IgD-negative memory B cell (primary cell): ENCODE data around the gene SRPRB. TPM values are rescaled to one million over a fixed set of nuclear protein-coding genes. Genes with fewer than 3 reads are reported as not detected.

Experiments
- H3K27ac Mint-ChIP-seq, 3 donors: one replicate each; pipeline ENCODE4 v1.8.0; 2020 to 2022; ENCODE audit warnings: mild to moderate bottlenecking in 3 of 3, mixed read lengths in 3 of 3, moderate library complexity in 1 of 3
- H3K27me3 Mint-ChIP-seq: one replicate; pipeline ENCODE4 v1.8.0; 2021; ENCODE audit warnings: mixed read lengths
- H3K36me3 Mint-ChIP-seq: one replicate; pipeline ENCODE4 v1.8.0; 2020; ENCODE audit warnings: mild to moderate bottlenecking, mixed read lengths
- H3K4me1 Mint-ChIP-seq, 3 donors: one replicate each; pipeline ENCODE4 v1.8.0; 2020 to 2022; ENCODE audit warnings: mixed read lengths in 3 of 3, mild to moderate bottlenecking in 1 of 3
- H3K4me3 Mint-ChIP-seq, 4 donors: one replicate each; pipeline ENCODE4 v1.8.0; 2020 to 2022; ENCODE audit warnings: mild to moderate bottlenecking in 4 of 4, mixed read lengths in 4 of 4, moderate library complexity in 3 of 4
- H3K9me3 Mint-ChIP-seq, 3 donors: one replicate each; pipeline ENCODE4 v1.8.0; 2020 to 2021; ENCODE audit warnings: mixed read lengths in 3 of 3, mild to moderate bottlenecking in 1 of 3
- polyA plus RNA-seq: library from polyadenylated mRNA; unstranded; fragments of 300-500 nt; fragmentation: Illumina TruSeq; gene quantifications from one replicate; pipeline ENCODE4 v1.2.3, GENCODE V29; 2021

SRPRB gene
- polyA plus RNA-seq, 1 donor from 2014 or later = 34.6 TPM

GRCh38 chr3:133838916-133839800, 33.5 kb downstream of the SRPRB start:
- Mint-ChIP-seq H3K36me3 (peaks cover 1% of the 10 kb centered on the region), H3K9me3 (no peaks in the 10 kb centered on the region), H3K27ac (no peak overlapping the region), H3K27me3 (no peaks in the 10 kb centered on the region), H3K4me1 (no peaks in the 10 kb centered on the region), H3K4me3 (no peak overlapping the region)

GRCh38 chr3:133840055-133840737, 34.6 kb downstream of the SRPRB start:
- H3K4me1 Mint-ChIP-seq = no peaks in the 10 kb centered on the region
- no peaks in the 10 kb centered on the region for H3K27me3 Mint-ChIP-seq
- H3K27ac Mint-ChIP-seq = no peak overlapping the region
- no peaks in the 10 kb centered on the region for H3K9me3 Mint-ChIP-seq
- H3K36me3 Mint-ChIP-seq = peaks cover 2% of the 10 kb centered on the region
- no peak overlapping the region for H3K4me3 Mint-ChIP-seq

GRCh38 chr3:133840767-133841166, 35.2 kb downstream of the SRPRB start:
- peaks cover 2% of the 10 kb centered on the region for H3K36me3 Mint-ChIP-seq
- H3K27ac Mint-ChIP-seq = no peak overlapping the region
- no peak overlapping the region for H3K4me3 Mint-ChIP-seq
- peaks cover 0 to 3% (median 0%) of the 10 kb centered on the region in 3 donors for H3K9me3 Mint-ChIP-seq
- H3K4me1 Mint-ChIP-seq = no peaks in the 10 kb centered on the region
- H3K27me3 Mint-ChIP-seq = no peaks in the 10 kb centered on the region

- Mint-ChIP-seq H3K27me3 (no peaks in the 10 kb centered on the region), H3K9me3 (peaks cover 0 to 3% (median 0%) of the 10 kb centered on the region in 3 donors), H3K27ac (no peak overlapping the region), H3K36me3 (peaks cover 2% of the 10 kb centered on the region), H3K4me3 (no peak overlapping the region), H3K4me1 (no peaks in the 10 kb centered on the region)
These were observed 35.6 kb downstream of the SRPRB start for GRCh38 chr3:133841196-133841595.

- H3K27me3 Mint-ChIP-seq = no peaks in the 10 kb centered on the region
- H3K36me3 Mint-ChIP-seq = peaks cover 2% of the 10 kb centered on the region
- no peaks in the 10 kb centered on the region for H3K4me1 Mint-ChIP-seq
- H3K9me3 Mint-ChIP-seq = peaks cover 0 to 3% (median 0%) of the 10 kb centered on the region in 3 donors
- H3K27ac Mint-ChIP-seq = no peak overlapping the region
- H3K4me3 Mint-ChIP-seq = no peak overlapping the region
These were observed 36.5 kb downstream of the SRPRB start for GRCh38 chr3:133842158-133842557.

GRCh38 chr3:133843634-133844033, 38.0 kb downstream of the SRPRB start:
- Mint-ChIP-seq H3K27ac (no peak overlapping the region), H3K4me3 (no peak overlapping the region), H3K9me3 (peaks cover 0 to 3% (median 0%) of the 10 kb centered on the region in 3 donors), H3K36me3 (peaks cover 2% of the 10 kb centered on the region), H3K4me1 (no peaks in the 10 kb centered on the region), H3K27me3 (peaks cover 3% of the 10 kb centered on the region)

- peaks cover 3% of the 10 kb centered on the region for H3K27me3 Mint-ChIP-seq
- H3K9me3 Mint-ChIP-seq = peaks cover 0 to 7% (median 2%) of the 10 kb centered on the region in 3 donors
- no peak overlapping the region for H3K27ac Mint-ChIP-seq
- no peak overlapping the region for H3K4me3 Mint-ChIP-seq
- H3K4me1 Mint-ChIP-seq = no peaks in the 10 kb centered on the region
- H3K36me3 Mint-ChIP-seq = peaks cover 2% of the 10 kb centered on the region
These were observed 39.5 kb downstream of the SRPRB start for GRCh38 chr3:133845127-133845526.

GRCh38 chr3:133849346-133849745, 43.7 kb downstream of the SRPRB start:
- no peak overlapping the region for H3K27ac Mint-ChIP-seq
- H3K36me3 Mint-ChIP-seq = no peaks in the 10 kb centered on the region
- peaks cover 0 to 13% (median 5%) of the 10 kb centered on the region in 3 donors for H3K9me3 Mint-ChIP-seq
- peaks cover 3% of the 10 kb centered on the region for H3K27me3 Mint-ChIP-seq
- H3K4me3 Mint-ChIP-seq = no peak overlapping the region
- H3K4me1 Mint-ChIP-seq = peaks cover 0 to 6% (median 0%) of the 10 kb centered on the region in 3 donors

- peaks cover 3% of the 10 kb centered on the region for H3K27me3 Mint-ChIP-seq
- no peaks in the 10 kb centered on the region for H3K36me3 Mint-ChIP-seq
- peaks cover 0 to 13% (median 5%) of the 10 kb centered on the region in 3 donors for H3K9me3 Mint-ChIP-seq
- H3K4me3 Mint-ChIP-seq = no peak overlapping the region
- no peak overlapping the region for H3K27ac Mint-ChIP-seq
- H3K4me1 Mint-ChIP-seq = peaks cover 0 to 6% (median 0%) of the 10 kb centered on the region in 3 donors
These were observed 44.4 kb downstream of the SRPRB start for GRCh38 chr3:133850034-133850433.

GRCh38 chr3:133851266-133851906, 45.8 kb downstream of the SRPRB start:
- Mint-ChIP-seq H3K9me3 (peaks cover 0 to 9% (median 5%) of the 10 kb centered on the region in 3 donors), H3K36me3 (no peaks in the 10 kb centered on the region), H3K27ac (no peak overlapping the region), H3K4me3 (no peak overlapping the region), H3K4me1 (peaks cover 0 to 6% (median 0%) of the 10 kb centered on the region in 3 donors), H3K27me3 (peaks cover 3% of the 10 kb centered on the region)

- H3K27me3 Mint-ChIP-seq = peaks cover 3% of the 10 kb centered on the region
- peaks cover 0 to 9% (median 5%) of the 10 kb centered on the region in 3 donors for H3K9me3 Mint-ChIP-seq
- H3K36me3 Mint-ChIP-seq = no peaks in the 10 kb centered on the region
- peaks cover 0 to 6% (median 0%) of the 10 kb centered on the region in 3 donors for H3K4me1 Mint-ChIP-seq
- no peak overlapping the region for H3K27ac Mint-ChIP-seq
- no peak overlapping the region for H3K4me3 Mint-ChIP-seq
These were observed 46.3 kb downstream of the SRPRB start for GRCh38 chr3:133851931-133852330.

- Mint-ChIP-seq H3K4me3 (no peak overlapping the region), H3K27ac (no peak overlapping the region), H3K4me1 (peaks cover 0 to 6% (median 0%) of the 10 kb centered on the region in 3 donors), H3K9me3 (peaks cover 0 to 9% (median 5%) of the 10 kb centered on the region in 3 donors), H3K36me3 (no peaks in the 10 kb centered on the region), H3K27me3 (no peaks in the 10 kb centered on the region)
These were observed 47.7 kb downstream of the SRPRB start for GRCh38 chr3:133853063-133853924.

- Mint-ChIP-seq H3K4me1 (peaks cover 0 to 6% (median 0%) of the 10 kb centered on the region in 3 donors), H3K36me3 (no peaks in the 10 kb centered on the region), H3K27ac (no peak overlapping the region), H3K9me3 (peaks cover 0 to 9% (median 5%) of the 10 kb centered on the region in 3 donors), H3K4me3 (no peak overlapping the region), H3K27me3 (no peaks in the 10 kb centered on the region)
These were observed 48.3 kb downstream of the SRPRB start for GRCh38 chr3:133853925-133854227.

GRCh38 chr3:133854264-133855001, 48.8 kb downstream of the SRPRB start:
- Mint-ChIP-seq H3K27ac (no peak overlapping the region), H3K9me3 (peaks cover 0 to 9% (median 5%) of the 10 kb centered on the region in 3 donors), H3K27me3 (no peaks in the 10 kb centered on the region), H3K36me3 (no peaks in the 10 kb centered on the region), H3K4me1 (peaks cover 0 to 6% (median 0%) of the 10 kb centered on the region in 3 donors), H3K4me3 (no peak overlapping the region)
